H1 (cell line): ENCODE data around the gene DISC1. TPM values are rescaled to one million over a fixed set of nuclear protein-coding genes. Genes with fewer than 3 reads are reported as not detected.

Experiments used
- CTCF ChIA-PET: fragments of 300-600 bp; sonication (Branson Sonifier 250); formaldehyde crosslinking; loops from one replicate; lab custom pipeline; 2021; ENCODE audit not compliant: partially characterized antibody; lab: Charles Lee
- POLR2A ChIA-PET: fragments of 300-600 bp; sonication (Branson Sonifier 250); formaldehyde crosslinking; loops from one replicate; lab custom pipeline; 2021; ENCODE audit warnings: inconsistent platforms; ENCODE audit not compliant: partially characterized antibody; lab: Charles Lee
- DNase-seq, 2 experiments: peaks; one replicate each; pipeline versions ENCODE4 v3.0.0 to v3.0.0-alpha.2; 2010 to 2022; ENCODE audit warnings: low spot score in 2 of 2, low read depth in 1 of 2, mixed read lengths in 1 of 2
- FAIRE-seq: peaks from 2 replicates; lab custom pipeline; 2011; peaks lifted over from hg19 to GRCh38; lab: Jason Lieb, UNC
- H2AFZ ChIP-seq: 2 replicates; pipeline ENCODE4 v1.8.1; 2012; ENCODE audit warnings: low read length, inconsistent platforms
- H2AK5ac ChIP-seq: 2 replicates; pipeline ENCODE4 v1.6.1; 2013; ENCODE audit warnings: low read depth, low read length
- H2BK120ac ChIP-seq: replicated peaks from 2 replicates; pipeline ENCODE3; 2013; ENCODE audit warnings: low read depth, low read length, inconsistent platforms
- H2BK12ac ChIP-seq: 2 replicates; pipeline ENCODE4 v1.6.1; 2013; ENCODE audit warnings: low read depth, low read length
- H2BK15ac ChIP-seq: 2 replicates; pipeline ENCODE4 v1.6.1; 2013; ENCODE audit warnings: low read length
- H2BK20ac ChIP-seq: 2 replicates; pipeline ENCODE4 v1.6.1; 2013; ENCODE audit warnings: low read length
- H2BK5ac ChIP-seq: 2 replicates; pipeline ENCODE4 v1.6.1; 2013; ENCODE audit warnings: low read depth, low read length
- H3K14ac ChIP-seq: 2 replicates; pipeline ENCODE4 v1.6.1; 2013; ENCODE audit warnings: inconsistent platforms; ENCODE audit not compliant: insufficient read length
- H3K18ac ChIP-seq: 2 replicates; pipeline ENCODE4 v1.6.1; 2013; ENCODE audit warnings: low read length; ENCODE audit errors: extremely low read depth
- H3K23ac ChIP-seq: 2 replicates; pipeline ENCODE4 v1.6.1; 2013; ENCODE audit warnings: inconsistent platforms; ENCODE audit not compliant: insufficient read length
- H3K23me2 ChIP-seq: 2 replicates; pipeline ENCODE4 v1.6.1; 2013; ENCODE audit warnings: low read depth, low read length
- H3K27ac ChIP-seq: 2 replicates; pipeline ENCODE4 v1.6.1; 2011; ENCODE audit warnings: low read depth, low read length, inconsistent platforms
- H3K27me3 ChIP-seq, 4 experiments: replicated peaks in 1 of 4; 1 replicate in 1 of 4; 2 replicates in 3 of 4; pipeline versions ENCODE4 v1.6.1 to v1.8.1; 2011 to 2013; ENCODE audit warnings: low read length in 3 of 4, mild to moderate bottlenecking in 3 of 4, inconsistent platforms in 2 of 4, mixed read lengths in 2 of 4, moderate library complexity in 1 of 4; ENCODE audit not compliant: control insufficient read depth in 3 of 4, insufficient read depth in 3 of 4; ENCODE audit errors: extremely low read depth in 1 of 4
- H3K36me3 ChIP-seq, 4 experiments: 2 replicates each; pipeline versions ENCODE4 v1.6.1 to v1.8.1; 2011 to 2013; ENCODE audit warnings: mild to moderate bottlenecking in 4 of 4, low read length in 3 of 4, moderate library complexity in 2 of 4, control low read depth in 1 of 4, inconsistent platforms in 1 of 4; ENCODE audit not compliant: insufficient read depth in 4 of 4, control insufficient read depth in 2 of 4
- H3K4ac ChIP-seq: replicated peaks from 2 replicates; pipeline ENCODE3; 2013; ENCODE audit warnings: low read length, low read depth, mixed read lengths, inconsistent platforms; ENCODE audit not compliant: insufficient read length
- H3K4me1 ChIP-seq, 4 experiments: replicated peaks in 1 of 4; 1 replicate in 1 of 4; 2 replicates in 3 of 4; pipeline versions ENCODE4 v1.6.1 to v1.8.1; 2011 to 2013; ENCODE audit warnings: low read length in 3 of 4, inconsistent platforms in 2 of 4, mixed read lengths in 1 of 4; ENCODE audit not compliant: insufficient read depth in 4 of 4, control insufficient read depth in 3 of 4
- H3K4me2 ChIP-seq, 2 experiments: 2 replicates each; pipeline versions ENCODE4 v1.6.1 to v1.8.1; 2011 to 2013; ENCODE audit warnings: low read depth in 2 of 2, low read length in 2 of 2, control low read depth in 1 of 2, inconsistent platforms in 1 of 2, mild to moderate bottlenecking in 1 of 2; ENCODE audit not compliant: insufficient read depth in 1 of 2
- H3K4me3 ChIP-seq, 4 experiments: fragments of 200-600, 300-600 bp in 1 of 4; sonication (generic), shearing (Covaris generic), sonication (Bioruptor Twin) in 1 of 4; 2 replicates each; pipeline versions ENCODE4 v1.5.1 to v1.8.1; 2011 to 2016; ENCODE audit warnings: low read length in 4 of 4, low read depth in 3 of 4, control low read depth in 2 of 4, inconsistent platforms in 2 of 4, mild to moderate bottlenecking in 2 of 4, mixed read lengths in 1 of 4, moderate library complexity in 1 of 4; ENCODE audit not compliant: insufficient read depth in 2 of 4; ENCODE audit errors: extremely low read depth in 1 of 4
- H3K56ac ChIP-seq: replicated peaks from 2 replicates; pipeline ENCODE3; 2013; ENCODE audit warnings: low read depth, mild to moderate bottlenecking, mixed read lengths, low read length, inconsistent platforms; ENCODE audit not compliant: insufficient read length
- H3K79me1 ChIP-seq: 2 replicates; pipeline ENCODE4 v1.6.1; 2013; ENCODE audit warnings: low read depth, low read length, control low read depth
- H3K79me2 ChIP-seq, 2 experiments: 2 replicates each; pipeline versions ENCODE4 v1.6.1 to v1.8.1; 2012 to 2013; ENCODE audit warnings: low read length in 2 of 2, mild to moderate bottlenecking in 2 of 2, inconsistent platforms in 1 of 2; ENCODE audit not compliant: insufficient read depth in 2 of 2, control insufficient read depth in 1 of 2
- H3K9ac ChIP-seq, 4 experiments: replicated peaks in 1 of 4; 1 replicate in 1 of 4; 2 replicates in 3 of 4; pipeline versions ENCODE4 v1.6.1 to v1.8.1; 2011 to 2013; ENCODE audit warnings: low read depth in 3 of 4, low read length in 3 of 4, control low read depth in 2 of 4, mild to moderate bottlenecking in 2 of 4, moderate library complexity in 2 of 4, inconsistent platforms in 1 of 4; ENCODE audit errors: extremely low read depth in 1 of 4
- H3K9me3 ChIP-seq, 2 experiments: 2 replicates each; pipeline versions ENCODE4 v1.6.1 to v1.8.1; 2012 to 2013; ENCODE audit warnings: mild to moderate bottlenecking in 2 of 2, moderate library complexity in 2 of 2, control low read depth in 1 of 2, inconsistent platforms in 1 of 2, low read depth in 1 of 2, low read length in 1 of 2, mixed read lengths in 1 of 2; ENCODE audit not compliant: insufficient read depth in 2 of 2
- H4K20me1 ChIP-seq, 2 experiments: replicated peaks in 1 of 2; 2 replicates each; pipeline versions ENCODE3 to v1.8.1; 2011 to 2013; ENCODE audit warnings: inconsistent platforms in 2 of 2, low read length in 2 of 2, mild to moderate bottlenecking in 1 of 2; ENCODE audit not compliant: insufficient read depth in 2 of 2, control insufficient read depth in 1 of 2
- H4K5ac ChIP-seq: 2 replicates; pipeline ENCODE4 v1.6.1; 2013; ENCODE audit warnings: low read length, low read depth, mixed read lengths, inconsistent platforms; ENCODE audit not compliant: insufficient read length
- H4K8ac ChIP-seq: 2 replicates; pipeline ENCODE4 v1.8.0; 2013; ENCODE audit warnings: mild to moderate bottlenecking, moderate library complexity, low read length, inconsistent platforms; ENCODE audit not compliant: insufficient read depth; ENCODE audit errors: extremely low read depth
- H4K91ac ChIP-seq: replicated peaks from 2 replicates; pipeline ENCODE3; 2013; ENCODE audit warnings: low read length, mixed read lengths, inconsistent platforms; ENCODE audit not compliant: insufficient read length
- BACH1 ChIP-seq: IDR thresholded peaks from 2 replicates; pipeline ENCODE4 v1.6.1; 2012; ENCODE audit warnings: low read length, improper control_type of control experiment
- CTBP2 ChIP-seq: IDR thresholded peaks from 2 replicates; pipeline ENCODE4 v1.7.0; 2011; ENCODE audit warnings: borderline replicate concordance, mild to moderate bottlenecking, moderate library complexity, mixed read lengths, low read length; ENCODE audit not compliant: insufficient read depth, insufficient read length
- JUND ChIP-seq: IDR thresholded peaks from 2 replicates; pipeline ENCODE4 v1.6.1; 2011; ENCODE audit warnings: mild to moderate bottlenecking, improper control_type of control experiment, low read length
- KDM1A ChIP-seq: fragments of 200-600, 300-600 bp; sonication (generic); IDR thresholded peaks from 2 replicates; pipeline ENCODE4 v1.7.1; 2016; ENCODE audit warnings: mild to moderate bottlenecking, low read length, borderline replicate concordance
- MAX ChIP-seq: IDR thresholded peaks from 2 replicates; pipeline ENCODE4 v1.6.1; 2012; ENCODE audit warnings: inconsistent platforms
- POLR2AphosphoS5 ChIP-seq: IDR thresholded peaks from 2 replicates; pipeline ENCODE4 v1.6.1; 2011; ENCODE audit warnings: low read depth, low read length
- SIX5 ChIP-seq: IDR thresholded peaks from 2 replicates; pipeline ENCODE4 v1.6.1; 2011; ENCODE audit warnings: mild to moderate bottlenecking, low read depth, low read length
- YY1 ChIP-seq: IDR thresholded peaks from 2 replicates; pipeline ENCODE4 v1.6.1; 2011; ENCODE audit warnings: low read depth, mild to moderate bottlenecking, low read length
- WGBS, 2 experiments: shearing (Covaris generic) in 1 of 2; methylation state at CpG; one replicate each; pipeline versions ENCODE4 v1.1.6 to v1.1.7; 2013 to 2015; ENCODE audit warnings: low lambda C conversion rate in 2 of 2, mixed read lengths in 2 of 2, inconsistent platforms in 1 of 2, low coverage in 1 of 2, missing lambda C conversion rate in 1 of 2; ENCODE audit not compliant: insufficient replicate concordance in 2 of 2, insufficient coverage in 1 of 2, insufficient read length in 1 of 2; ENCODE audit errors: extremely low coverage in 1 of 2, missing lambda C conversion rate in 1 of 2; 5-methylcytosine and 5-hydroxymethylcytosine counted together
- long read RNA-seq, 2 experiments: library from RNA in 1 of 2; library from capped mRNA in 1 of 2; stranded (forward); transcript quantifications; one replicate each; pipeline ENCODE4 v2.0.0, GENCODE V29; 2021; ENCODE audit warnings: inconsistent platforms in 1 of 2
- polyA minus RNA-seq, 3 experiments: library from RNA; depleted of rRNA, polyadenylated mRNA; stranded (reverse); fragments of >200 nt; gene quantifications; 1 replicate in 2 of 3; 2 replicates in 1 of 3; pipeline ENCODE4 v1.2.3, GENCODE V29; 2011
- polyA plus RNA-seq, 7 experiments: library from polyadenylated mRNA; depleted of rRNA in 3 of 7; stranded (reverse) in 5 of 7; unstranded in 2 of 7; fragments of >200 nt in 5 of 7; fragments of 200-250 nt in 2 of 7; gene quantifications; 1 replicate in 5 of 7; 2 replicates in 1 of 7; 4 replicates in 1 of 7; pipeline versions ENCODE4 v1.2.1 to v1.2.3, GENCODE V29; 2011 to 2013; ENCODE audit warnings: missing spikeins in 2 of 7, mixed read lengths in 2 of 7
- total RNA-seq: library from RNA; stranded (reverse); fragmentation: NEBNext Ultra II Directional; extraction: Animal tissue kit (Norgen Biotek cat#: 25700); gene quantifications from 2 replicates; pipeline ENCODE4 v1.2.1, GENCODE V29; 2021
- TF ChIP-seq, protein P1 (sequence below): IDR thresholded peaks from 2 replicates; pipeline ENCODE4 v1.6.1; 2012; ENCODE audit warnings: inconsistent platforms

Gene DISC1
- total RNA-seq: 3.5 and 3.6 TPM in 2 replicates
- 0.97 and 1.1 TPM in 2 replicates for polyA plus RNA-seq (2011; rRNA removed)
- polyA plus RNA-seq (2011; cell fraction: cytosol; rRNA removed): 1.2 TPM
- polyA plus RNA-seq (2011; cell fraction: nucleus; rRNA removed): 3.7 TPM
- 1.2 to 1.5 TPM (median 1.4 TPM) in 4 replicates for polyA plus RNA-seq (2012, experiment 1 of 2)
- 0.26 TPM for polyA plus RNA-seq (2012, experiment 2 of 2)
- polyA plus RNA-seq (2013, experiment 1 of 2): 0.93 TPM
- polyA plus RNA-seq (2013, experiment 2 of 2): 0.94 TPM
- 6.1 and 10.1 TPM in 2 replicates for polyA minus RNA-seq (2011; rRNA and poly(A)+ RNA removed)
- 3.4 TPM for polyA minus RNA-seq (2011; cell fraction: cytosol; rRNA and poly(A)+ RNA removed)
- 18.1 TPM for polyA minus RNA-seq (2011; cell fraction: nucleus; rRNA and poly(A)+ RNA removed)
- long read RNA-seq, experiment 1, partial matches to known transcripts: 0 of 2 reads
- long read RNA-seq, experiment 1, other reads (novel, unspliced or antisense): 2 of 2 reads
- long read RNA-seq, experiment 2: 0 reads

DNA sequence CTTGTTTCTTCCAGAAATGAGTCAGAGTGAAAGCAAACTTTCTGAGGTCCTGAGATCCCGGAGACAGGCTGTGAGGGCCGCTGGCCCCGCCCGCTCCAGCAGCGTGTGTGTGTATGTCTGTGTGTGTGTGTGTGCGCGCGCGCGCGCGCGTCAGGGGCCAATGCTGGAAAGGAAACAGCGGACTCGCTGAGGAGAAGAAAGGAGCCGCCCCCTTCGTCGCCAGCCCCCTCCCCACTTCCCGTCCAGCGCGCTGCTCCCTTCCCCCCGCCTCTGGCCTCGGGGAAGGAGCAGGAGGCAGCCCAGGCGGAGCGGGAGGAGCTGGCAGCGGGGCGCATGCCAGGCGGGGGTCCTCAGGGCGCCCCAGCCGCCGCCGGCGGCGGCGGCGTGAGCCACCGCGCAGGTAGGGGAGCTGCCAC lies at the start of gene DISC1:
TSS of gene DISC1 (plus strand) at position 256 of the 416 bp plus-strand sequence. CDS start at position 334, 78 bp downstream.
- POLR2A ChIA-PET: no interaction called here
- Histone ChIP-seq H3K4me1 (peaks cover 0 to 9% (median 1%) of the 10 kb centered on the region in 4 experiments; a peak in 4 of 7 replicates), H4K8ac (peak within 1 kb of the TSS; percentile 75; the same call in 1 of the 2 replicates), H3K4me2 (peak within 1 kb of the TSS; percentile 78 to 96), H3K27ac (no peak within 1 kb of the TSS), H3K27me3 (peaks cover 0 to 5% (median 1%) of the 10 kb centered on the region in 4 experiments; a peak in 4 of 7 replicates), H2BK20ac (no peak within 1 kb of the TSS), H4K5ac (no peak within 1 kb of the TSS), H3K79me2 (no peaks in the 10 kb centered on the region), H3K9me3 (no peaks in the 10 kb centered on the region), H2AK5ac (no peak within 1 kb of the TSS), H2BK12ac (peak within 1 kb of the TSS; percentile 60; the same call in 1 of the 2 replicates), H2AFZ (peak within 1 kb of the TSS; percentile 81), H3K79me1 (no peaks in the 10 kb centered on the region), H3K14ac (no peak within 1 kb of the TSS), H3K36me3 (no peaks in the 10 kb centered on the region), H3K9ac (peak within 1 kb of the TSS in 2 of 4 experiments; percentile 40 to 45; a peak in 4 of 7 replicates), H2BK120ac (no peak within 1 kb of the TSS), H3K4ac (no peak within 1 kb of the TSS), H4K91ac (peak within 1 kb of the TSS; percentile 68), H3K56ac (peak within 1 kb of the TSS; percentile 2), H3K23ac (no peak within 1 kb of the TSS), H2BK15ac (0 out of 2 replicates have a peak within 1 kb of the TSS, but pooled peaks have one; percentile 88), H3K23me2 (peaks cover 16% of the 10 kb centered on the region), H2BK5ac (no peak within 1 kb of the TSS; the same call in 1 of the 2 replicates), H4K20me1 (peaks cover 2 to 3% of the 10 kb centered on the region in 2 experiments), H3K4me3 (peak within 1 kb of the TSS; percentile 64 to 79 (median 74)), H3K18ac (peak within 1 kb of the TSS; percentile 90)
- 5% methylated on average over 18 of the region's 38 CpGs; no CpG with 5 or more reads in 1 of the 2 experiments for WGBS, 2 experiments
- no peak for FAIRE-seq
- CTCF ChIA-PET: interaction anchor here (2.1 kb wide), 1 partner anchor 11 kb away, joined by 8 read pairs; no protein-coding TSS in a partner anchor
- peak; percentile 68 to 81 for DNase-seq
- no peak for TF ChIP-seq JUND
- TF ChIP-seq, protein P1, sequence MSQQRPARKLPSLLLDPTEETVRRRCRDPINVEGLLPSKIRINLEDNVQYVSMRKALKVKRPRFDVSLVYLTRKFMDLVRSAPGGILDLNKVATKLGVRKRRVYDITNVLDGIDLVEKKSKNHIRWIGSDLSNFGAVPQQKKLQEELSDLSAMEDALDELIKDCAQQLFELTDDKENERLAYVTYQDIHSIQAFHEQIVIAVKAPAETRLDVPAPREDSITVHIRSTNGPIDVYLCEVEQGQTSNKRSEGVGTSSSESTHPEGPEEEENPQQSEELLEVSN: peak; percentile 16; the same call in 1 of the 2 replicates
- peak; percentile 30 for TF ChIP-seq CTBP2
- no peak for TF ChIP-seq YY1
- peak; percentile 71 for TF ChIP-seq MAX
- peak; percentile 31; the same call in 1 of the 2 replicates for TF ChIP-seq BACH1
- TF ChIP-seq KDM1A: peak; percentile 11; the same call in 1 of the 2 replicates
- TF ChIP-seq POLR2AphosphoS5: no peak
- no peak for TF ChIP-seq SIX5
